ENCODE data around the gene NPHP3.
A peak's percentile ranks its signal among the peaks of the same experiment; 100 is the strongest.

Gene NPHP3

DNA sequence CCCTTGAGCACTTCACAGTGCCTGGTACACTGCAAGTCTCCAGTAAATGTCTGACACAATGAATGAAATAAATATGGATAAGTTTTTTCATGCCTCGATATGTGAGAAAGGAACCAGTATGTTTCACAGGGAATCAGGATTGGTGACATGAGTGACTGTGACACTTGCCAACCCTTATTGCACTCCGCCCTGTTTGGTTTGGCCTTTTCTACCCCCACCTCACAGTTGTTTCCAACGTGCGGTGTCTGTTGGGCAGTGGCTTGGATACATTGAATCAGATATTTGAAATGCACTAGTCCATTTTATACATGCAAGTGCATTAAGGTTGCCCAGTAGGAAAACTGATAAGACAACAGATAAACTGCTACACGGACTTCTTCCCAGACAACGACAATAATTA, 2.0 kb downstream of the NPHP3 start:
- Mint-ChIP-seq H3K27me3 (no peaks in the 10 kb centered on the region), H3K4me3 (peak overlapping the region; percentile 93), H3K27ac (peak overlapping the region; percentile 17), H3K9me3 (ENCODE audit: low read depth) (no peaks in the 10 kb centered on the region), H3K36me3 (no peaks in the 10 kb centered on the region), H3K4me1 (ENCODE audit: low read depth) (peaks cover 49% of the 10 kb centered on the region)

DNA sequence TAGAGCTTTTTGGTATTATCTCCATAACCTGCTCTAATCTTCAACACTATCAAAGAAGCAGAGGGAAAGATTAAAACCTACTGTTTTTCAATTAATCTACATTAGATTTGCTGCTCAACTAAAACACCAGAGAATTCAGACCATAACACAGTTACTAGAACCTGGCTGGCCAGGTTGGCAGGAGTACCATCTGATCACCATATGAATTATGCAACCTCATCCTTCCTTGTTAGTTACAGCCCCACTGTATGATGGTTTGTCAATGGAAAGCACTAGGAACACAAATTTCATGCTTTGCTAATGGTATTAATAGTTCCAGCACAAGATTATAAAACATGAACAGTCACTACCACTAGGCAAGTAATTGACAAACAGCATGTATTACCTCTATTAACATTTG, 5.8 kb downstream of the NPHP3 start:
- Mint-ChIP-seq H3K4me3 (no peak overlapping the region), H3K4me1 (ENCODE audit: low read depth) (peaks cover 48% of the 10 kb centered on the region), H3K27ac (no peak overlapping the region), H3K36me3 (peaks cover 3% of the 10 kb centered on the region), H3K27me3 (no peaks in the 10 kb centered on the region), H3K9me3 (ENCODE audit: low read depth) (no peaks in the 10 kb centered on the region)

GRCh38 chr3:132713977-132714727, 8.1 kb downstream of the NPHP3 start:
- Mint-ChIP-seq H3K36me3 (peaks cover 7% of the 10 kb centered on the region), H3K9me3 (ENCODE audit: low read depth) (no peaks in the 10 kb centered on the region), H3K4me3 (no peak overlapping the region), H3K4me1 (ENCODE audit: low read depth) (peaks cover 29% of the 10 kb centered on the region), H3K27me3 (no peaks in the 10 kb centered on the region), H3K27ac (no peak overlapping the region)

DNA sequence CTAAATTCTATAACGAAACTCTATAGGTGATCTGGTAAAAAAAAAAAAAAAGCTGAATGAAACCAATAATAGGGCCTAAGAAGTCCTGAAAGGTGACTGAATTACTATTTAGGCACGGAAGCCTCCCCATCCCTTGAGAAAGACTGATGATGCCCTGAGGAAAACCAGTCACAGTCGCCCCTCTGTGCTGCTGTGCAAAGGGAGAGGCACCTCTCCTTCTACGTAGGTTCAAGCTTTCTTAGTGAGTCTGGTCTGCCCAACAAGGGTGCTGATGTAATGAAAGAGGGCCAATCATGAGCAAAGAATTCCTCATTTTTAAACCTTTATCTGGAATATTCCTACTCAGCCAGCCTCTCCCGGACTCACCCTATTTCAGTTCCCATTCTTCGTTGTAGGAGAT, 11.9 kb downstream of the NPHP3 start:
- H3K4me1 Mint-ChIP-seq (ENCODE audit: low read depth), result peaks cover 8% of the 10 kb centered on the region
- peak overlapping the region; percentile 2 for H3K27ac Mint-ChIP-seq
- no peaks in the 10 kb centered on the region for H3K27me3 Mint-ChIP-seq
- H3K9me3 Mint-ChIP-seq (ENCODE audit: low read depth), result no peaks in the 10 kb centered on the region
- no peak overlapping the region for H3K4me3 Mint-ChIP-seq
- peaks cover 9% of the 10 kb centered on the region for H3K36me3 Mint-ChIP-seq

DNA sequence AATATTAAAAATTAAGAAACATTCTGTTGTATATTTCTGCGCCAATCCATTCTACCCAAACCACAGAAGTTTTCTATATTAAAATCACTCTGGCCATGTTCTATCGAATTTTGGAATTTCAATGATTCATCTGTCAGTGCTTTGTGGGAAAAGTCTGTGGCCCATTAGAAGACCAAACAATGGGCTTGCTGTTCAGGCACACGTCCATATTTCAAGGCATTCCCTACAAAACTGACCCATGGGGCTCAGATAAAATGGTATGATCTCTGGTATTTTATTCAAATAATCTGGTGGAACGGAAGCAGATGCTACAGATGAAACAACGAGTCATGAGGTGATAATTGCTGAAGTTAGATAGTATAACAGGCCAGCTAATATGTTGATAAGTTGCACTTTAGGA, 12.4 kb downstream of the NPHP3 start:
- Mint-ChIP-seq H3K36me3 (peaks cover 9% of the 10 kb centered on the region), H3K4me3 (no peak overlapping the region), H3K27ac (peak overlapping the region; percentile 2), H3K27me3 (no peaks in the 10 kb centered on the region), H3K9me3 (ENCODE audit: low read depth) (no peaks in the 10 kb centered on the region), H3K4me1 (ENCODE audit: low read depth) (peaks cover 6% of the 10 kb centered on the region)

- H3K9me3 Mint-ChIP-seq (ENCODE audit: low read depth), result no peaks in the 10 kb centered on the region
- H3K36me3 Mint-ChIP-seq, result peaks cover 6% of the 10 kb centered on the region
- no peak overlapping the region for H3K27ac Mint-ChIP-seq
- no peaks in the 10 kb centered on the region for H3K4me1 Mint-ChIP-seq (ENCODE audit: low read depth)
- H3K4me3 Mint-ChIP-seq, result no peak overlapping the region
- no peaks in the 10 kb centered on the region for H3K27me3 Mint-ChIP-seq
Observed at GRCh38 chr3:132703733-132704132, 18.5 kb downstream of the NPHP3 start.

- Mint-ChIP-seq H3K9me3 (ENCODE audit: low read depth) (no peaks in the 10 kb centered on the region), H3K27ac (peak overlapping the region; percentile 41), H3K27me3 (no peaks in the 10 kb centered on the region), H3K36me3 (peaks cover 2% of the 10 kb centered on the region), H3K4me1 (ENCODE audit: low read depth) (peaks cover 2% of the 10 kb centered on the region), H3K4me3 (no peak overlapping the region)
Observed at GRCh38 chr3:132695422-132695821, 26.8 kb downstream of the NPHP3 start.

- Mint-ChIP-seq H3K27me3 (no peaks in the 10 kb centered on the region), H3K4me1 (ENCODE audit: low read depth) (peaks cover 2% of the 10 kb centered on the region), H3K4me3 (no peak overlapping the region), H3K36me3 (peaks cover 2% of the 10 kb centered on the region), H3K9me3 (ENCODE audit: low read depth) (no peaks in the 10 kb centered on the region), H3K27ac (peak overlapping the region; percentile 74)
Observed at GRCh38 chr3:132694991-132695390, 27.2 kb downstream of the NPHP3 start.

DNA sequence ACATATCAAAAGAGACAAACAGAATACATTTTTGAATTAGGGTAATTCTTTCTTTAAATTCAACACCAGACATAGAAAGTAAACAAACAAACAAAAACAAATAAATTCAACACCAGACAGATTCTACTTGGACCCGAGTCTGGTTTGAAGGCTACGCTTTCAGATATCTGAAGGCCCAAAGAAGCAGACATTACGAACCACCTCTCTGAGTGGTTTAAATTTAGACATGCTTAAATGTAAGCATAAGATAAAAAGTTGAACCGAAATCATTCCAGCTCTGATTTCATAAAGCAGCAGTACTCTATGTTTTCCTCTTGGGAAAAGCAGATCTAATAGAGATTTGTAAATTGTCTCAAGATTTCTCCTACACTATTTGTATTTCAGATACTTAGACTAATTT, 32.2 kb downstream of the NPHP3 start:
- H3K4me3 Mint-ChIP-seq, result no peak overlapping the region
- no peaks in the 10 kb centered on the region for H3K9me3 Mint-ChIP-seq (ENCODE audit: low read depth)
- H3K27me3 Mint-ChIP-seq, result no peaks in the 10 kb centered on the region
- H3K36me3 Mint-ChIP-seq, result peaks cover 6% of the 10 kb centered on the region
- H3K27ac Mint-ChIP-seq, result no peak overlapping the region
- H3K4me1 Mint-ChIP-seq (ENCODE audit: low read depth), result peaks cover under 1% of the 10 kb centered on the region

- Mint-ChIP-seq H3K36me3 (peaks cover 10% of the 10 kb centered on the region), H3K27me3 (no peaks in the 10 kb centered on the region), H3K27ac (no peak overlapping the region), H3K9me3 (ENCODE audit: low read depth) (no peaks in the 10 kb centered on the region), H3K4me3 (no peak overlapping the region), H3K4me1 (ENCODE audit: low read depth) (no peaks in the 10 kb centered on the region)
Observed at GRCh38 chr3:132682201-132682600, 40.0 kb downstream of the NPHP3 start.

- Mint-ChIP-seq H3K4me1 (ENCODE audit: low read depth) (no peaks in the 10 kb centered on the region), H3K4me3 (no peak overlapping the region), H3K36me3 (peaks cover 10% of the 10 kb centered on the region), H3K27ac (no peak overlapping the region), H3K9me3 (ENCODE audit: low read depth) (no peaks in the 10 kb centered on the region), H3K27me3 (no peaks in the 10 kb centered on the region)
Observed at GRCh38 chr3:132681421-132681820, 40.8 kb downstream of the NPHP3 start.

DNA sequence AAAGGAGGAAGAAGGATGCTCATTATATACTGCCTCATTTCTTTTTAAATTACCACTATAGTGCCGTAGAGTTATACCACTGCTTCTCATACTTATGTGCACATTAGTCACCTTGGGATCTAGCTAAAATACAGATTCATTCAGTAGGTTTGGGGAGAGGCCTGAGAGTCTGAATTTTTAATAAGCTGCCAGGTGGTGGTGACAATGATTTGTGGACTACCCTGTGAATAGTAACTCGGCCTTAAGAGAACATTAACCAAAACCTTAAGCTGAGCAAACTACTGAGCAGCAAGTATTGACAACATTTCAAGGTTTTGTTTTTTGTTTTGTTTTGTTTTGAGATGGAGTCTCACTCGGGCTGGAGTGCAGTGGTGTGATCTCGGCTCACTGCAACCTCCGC, 42.3 kb downstream of the NPHP3 start:
- Mint-ChIP-seq H3K27ac (peak overlapping the region; percentile 55), H3K27me3 (no peaks in the 10 kb centered on the region), H3K4me3 (no peak overlapping the region), H3K4me1 (ENCODE audit: low read depth) (no peaks in the 10 kb centered on the region), H3K36me3 (peaks cover 10% of the 10 kb centered on the region), H3K9me3 (ENCODE audit: low read depth) (no peaks in the 10 kb centered on the region)

GRCh38 chr3:132675408-132675807, 46.8 kb downstream of the NPHP3 start:
- no peaks in the 10 kb centered on the region for H3K4me1 Mint-ChIP-seq (ENCODE audit: low read depth)
- no peaks in the 10 kb centered on the region for H3K27me3 Mint-ChIP-seq
- peak overlapping the region; percentile 81 for H3K27ac Mint-ChIP-seq
- peaks cover 10% of the 10 kb centered on the region for H3K36me3 Mint-ChIP-seq
- H3K4me3 Mint-ChIP-seq, result no peak overlapping the region
- no peaks in the 10 kb centered on the region for H3K9me3 Mint-ChIP-seq (ENCODE audit: low read depth)

DNA sequence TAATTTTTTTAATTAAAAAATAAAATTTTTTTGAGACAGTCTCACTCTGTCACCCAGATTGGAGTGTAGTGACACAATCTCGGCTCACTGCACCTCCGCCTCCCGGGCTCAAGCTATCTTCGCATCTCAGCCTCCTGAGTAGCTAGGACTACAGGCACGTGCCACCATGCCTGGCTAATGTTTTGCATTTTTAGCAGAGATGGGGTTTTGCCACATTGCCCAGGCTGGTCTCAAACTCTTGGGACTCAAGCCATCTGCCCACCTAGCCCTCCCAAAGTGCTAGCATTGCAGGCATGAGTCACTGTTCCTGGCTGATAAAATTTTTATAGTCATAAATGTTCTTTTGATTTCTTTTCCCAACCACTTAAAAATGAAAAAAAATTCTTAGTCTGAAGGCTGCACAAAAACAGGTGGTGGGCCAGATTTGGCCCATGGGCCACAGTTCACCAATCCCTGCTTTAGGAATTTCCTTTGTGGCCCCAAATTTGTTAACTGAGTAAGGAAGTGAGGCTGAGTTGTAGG, 52.9 kb downstream of the NPHP3 start:
- Mint-ChIP-seq H3K27me3 (no peaks in the 10 kb centered on the region), H3K27ac (no peak overlapping the region), H3K36me3 (peaks cover 3% of the 10 kb centered on the region), H3K4me3 (no peak overlapping the region), H3K9me3 (ENCODE audit: low read depth) (no peaks in the 10 kb centered on the region), H3K4me1 (ENCODE audit: low read depth) (peaks cover 28% of the 10 kb centered on the region)

GRCh38 chr3:132665230-132665745, 56.9 kb downstream of the NPHP3 start:
- Mint-ChIP-seq H3K4me3 (no peak overlapping the region), H3K9me3 (ENCODE audit: low read depth) (no peaks in the 10 kb centered on the region), H3K27me3 (no peaks in the 10 kb centered on the region), H3K4me1 (ENCODE audit: low read depth) (peaks cover 57% of the 10 kb centered on the region), H3K36me3 (no peaks in the 10 kb centered on the region), H3K27ac (no peak overlapping the region)

- Mint-ChIP-seq H3K36me3 (no peaks in the 10 kb centered on the region), H3K4me3 (peak overlapping the region; percentile 97), H3K27me3 (no peaks in the 10 kb centered on the region), H3K4me1 (ENCODE audit: low read depth) (peaks cover 67% of the 10 kb centered on the region), H3K9me3 (ENCODE audit: low read depth) (no peaks in the 10 kb centered on the region), H3K27ac (no peak overlapping the region)
Observed at GRCh38 chr3:132662212-132662611, 60.0 kb downstream of the NPHP3 start.
